ENCODE measurements around the gene SNRPB2.

SNRPB2 gene

DNA sequence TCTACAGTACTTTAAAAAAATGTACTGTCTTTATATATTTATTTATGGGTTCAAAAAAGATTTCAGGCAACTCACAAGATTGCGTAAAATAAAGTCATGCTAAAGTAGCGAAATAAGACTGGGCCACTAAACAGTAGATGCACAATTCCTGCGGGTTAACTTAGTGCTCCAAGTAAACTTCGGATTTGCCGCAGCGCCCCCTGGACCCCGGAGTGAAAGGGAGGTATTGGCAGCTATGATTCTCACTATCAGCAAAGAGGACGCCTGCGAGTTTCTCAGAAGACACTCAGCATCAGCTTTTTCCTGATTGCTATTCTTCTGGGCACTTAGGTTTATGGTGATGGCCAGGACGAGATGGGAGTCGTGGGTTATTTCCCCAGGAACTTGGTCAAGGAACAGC lies 19.7 kb downstream of the SNRPB2 start:
- TF ChIP-seq, protein P1, sequence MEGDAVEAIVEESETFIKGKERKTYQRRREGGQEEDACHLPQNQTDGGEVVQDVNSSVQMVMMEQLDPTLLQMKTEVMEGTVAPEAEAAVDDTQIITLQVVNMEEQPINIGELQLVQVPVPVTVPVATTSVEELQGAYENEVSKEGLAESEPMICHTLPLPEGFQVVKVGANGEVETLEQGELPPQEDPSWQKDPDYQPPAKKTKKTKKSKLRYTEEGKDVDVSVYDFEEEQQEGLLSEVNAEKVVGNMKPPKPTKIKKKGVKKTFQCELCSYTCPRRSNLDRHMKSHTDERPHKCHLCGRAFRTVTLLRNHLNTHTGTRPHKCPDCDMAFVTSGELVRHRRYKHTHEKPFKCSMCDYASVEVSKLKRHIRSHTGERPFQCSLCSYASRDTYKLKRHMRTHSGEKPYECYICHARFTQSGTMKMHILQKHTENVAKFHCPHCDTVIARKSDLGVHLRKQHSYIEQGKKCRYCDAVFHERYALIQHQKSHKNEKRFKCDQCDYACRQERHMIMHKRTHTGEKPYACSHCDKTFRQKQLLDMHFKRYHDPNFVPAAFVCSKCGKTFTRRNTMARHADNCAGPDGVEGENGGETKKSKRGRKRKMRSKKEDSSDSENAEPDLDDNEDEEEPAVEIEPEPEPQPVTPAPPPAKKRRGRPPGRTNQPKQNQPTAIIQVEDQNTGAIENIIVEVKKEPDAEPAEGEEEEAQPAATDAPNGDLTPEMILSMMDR (IDR thresholded peaks at IDR 0.05): peak; percentile 27
- DNase-seq: peak; percentile 21

DNA sequence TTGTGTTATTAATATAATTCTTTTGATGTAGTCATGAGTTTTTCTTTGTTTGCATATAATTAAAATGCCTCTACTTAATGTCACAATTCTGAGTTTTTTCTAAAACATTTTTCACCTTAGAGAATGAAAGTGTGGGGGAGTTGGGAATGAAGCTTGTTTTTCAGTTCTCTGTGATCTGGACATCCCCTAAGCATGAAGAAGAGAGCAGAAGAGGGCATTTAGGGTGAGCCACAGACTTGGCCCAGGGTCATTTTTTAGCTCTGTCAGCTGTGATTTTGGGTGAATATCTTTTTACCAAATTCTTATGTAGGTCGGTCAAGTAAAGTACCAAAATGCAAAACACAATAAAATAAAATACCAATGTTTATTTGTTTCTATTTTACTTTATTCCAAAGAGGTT lies 22.3 kb downstream of the SNRPB2 start:
- no peak overlapping the region for H3K27ac Mint-ChIP-seq
- no peaks in the 10 kb centered on the region for H3K36me3 Mint-ChIP-seq (ENCODE audit: low read depth)
- no peaks in the 10 kb centered on the region for H3K4me1 Mint-ChIP-seq
- peaks cover 13% of the 10 kb centered on the region for H3K27me3 Mint-ChIP-seq (ENCODE audit: low read depth, poor library complexity)
- TF ChIP-seq, protein P1 (IDR thresholded peaks at IDR 0.05): no peak
- H3K4me3 Mint-ChIP-seq: no peak overlapping the region
- peaks cover 6% of the 10 kb centered on the region for H3K9me3 Mint-ChIP-seq
- DNase-seq: no peak

More for the DNA sequence above, 19.7 kb downstream of the SNRPB2 start:
- Mint-ChIP-seq H3K4me1 (no peaks in the 10 kb centered on the region), H3K4me3 (no peak overlapping the region), H3K36me3 (ENCODE audit: low read depth) (no peaks in the 10 kb centered on the region), H3K9me3 (no peaks in the 10 kb centered on the region), H3K27me3 (ENCODE audit: low read depth, poor library complexity) (peaks cover 13% of the 10 kb centered on the region), H3K27ac (no peak overlapping the region)

DNA sequence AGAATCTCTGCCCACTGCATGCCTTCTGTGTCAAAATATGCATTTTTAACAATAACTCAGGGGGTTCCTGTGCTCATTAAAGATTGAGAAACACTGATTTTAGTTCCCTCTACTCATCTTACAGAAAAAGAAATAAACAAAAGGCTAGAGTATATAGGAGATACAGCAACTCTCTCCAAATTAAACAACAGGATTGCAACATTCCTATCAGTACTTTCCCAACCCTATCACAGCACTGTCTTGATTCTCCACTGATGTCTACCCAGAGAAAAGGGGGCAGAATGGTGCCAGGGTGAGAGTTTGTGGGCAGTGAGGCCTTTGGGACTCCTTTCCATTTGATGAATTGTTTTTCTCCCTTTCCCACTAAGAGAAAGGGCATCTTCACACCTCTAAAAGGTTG lies 23.1 kb downstream of the SNRPB2 start:
- H3K4me1 Mint-ChIP-seq: no peaks in the 10 kb centered on the region

DNA sequence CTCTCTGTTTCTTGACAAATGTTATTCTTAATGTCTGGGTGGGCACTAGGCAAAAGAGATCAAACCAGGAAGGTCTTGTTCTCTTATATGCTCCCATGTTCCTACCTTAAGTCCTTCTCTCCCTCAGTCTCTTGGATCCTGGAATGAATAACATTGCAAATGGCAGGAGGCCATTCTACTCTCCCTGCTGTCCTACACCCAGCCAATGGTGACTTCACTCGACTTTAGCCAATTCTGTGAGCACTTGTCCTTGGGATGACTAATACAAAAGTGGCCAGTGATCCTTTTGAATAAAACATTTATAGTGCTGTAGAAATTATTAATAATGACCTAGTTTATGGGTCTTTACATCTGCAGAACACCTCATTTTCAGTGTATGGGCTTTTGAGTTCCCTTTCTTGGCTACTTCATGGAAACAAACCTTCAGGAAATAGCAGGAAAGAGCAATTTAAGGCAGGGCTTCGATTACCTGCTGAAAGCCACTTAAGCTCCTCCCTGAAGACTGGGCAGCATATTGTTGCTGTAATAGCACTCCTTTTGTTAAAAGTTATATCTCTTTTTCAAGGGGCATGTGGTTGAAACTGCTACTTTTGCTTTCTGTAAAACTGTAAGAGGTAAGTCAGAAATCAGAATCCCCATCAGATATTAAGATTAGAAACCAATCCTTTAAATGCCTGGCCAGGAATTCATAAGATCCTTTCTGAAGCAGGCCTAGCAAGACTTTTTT lies 28.8 kb downstream of the SNRPB2 start:
- H3K9me3 Mint-ChIP-seq: peaks cover 6% of the 10 kb centered on the region
- no peak overlapping the region for H3K4me3 Mint-ChIP-seq
- TF ChIP-seq, protein P1 (IDR thresholded peaks at IDR 0.05): no peak
- H3K27me3 Mint-ChIP-seq (ENCODE audit: low read depth, poor library complexity): peaks cover 7% of the 10 kb centered on the region
- no peaks in the 10 kb centered on the region for H3K36me3 Mint-ChIP-seq (ENCODE audit: low read depth)
- H3K27ac Mint-ChIP-seq: no peak overlapping the region
- peaks cover 15% of the 10 kb centered on the region for H3K4me1 Mint-ChIP-seq
- DNase-seq: no peak

More for the DNA sequence above, 23.1 kb downstream of the SNRPB2 start:
- H3K9me3 Mint-ChIP-seq: peaks cover 6% of the 10 kb centered on the region
- H3K4me3 Mint-ChIP-seq: no peak overlapping the region
- H3K27me3 Mint-ChIP-seq (ENCODE audit: low read depth, poor library complexity): peaks cover 13% of the 10 kb centered on the region
- no peak overlapping the region for H3K27ac Mint-ChIP-seq
- no peak for DNase-seq
- H3K36me3 Mint-ChIP-seq (ENCODE audit: low read depth): no peaks in the 10 kb centered on the region
- TF ChIP-seq, protein P1 (IDR thresholded peaks at IDR 0.05): no peak

DNA sequence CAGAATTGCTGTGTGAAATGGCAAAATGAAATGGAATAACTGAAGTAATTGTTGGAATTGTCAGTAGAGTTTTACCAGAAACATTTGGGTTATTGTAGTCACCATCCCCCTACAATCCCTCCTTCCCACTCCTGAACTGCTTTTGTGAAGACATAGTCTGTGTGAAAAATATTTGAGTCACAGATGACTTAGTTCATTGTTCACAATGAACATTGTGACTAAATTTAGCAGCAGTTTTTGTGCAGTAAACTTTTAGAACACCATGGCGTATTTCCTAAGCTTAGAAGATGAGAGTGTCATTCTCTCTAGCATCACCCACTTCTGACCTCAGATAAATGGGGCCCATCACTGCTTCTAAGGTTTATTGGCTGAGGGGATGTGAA lies 29.3 kb downstream of the SNRPB2 start:
- H3K27ac Mint-ChIP-seq: no peak overlapping the region
- TF ChIP-seq, protein P1 (IDR thresholded peaks at IDR 0.05): no peak
- H3K36me3 Mint-ChIP-seq (ENCODE audit: low read depth): no peaks in the 10 kb centered on the region
- DNase-seq: no peak
- H3K4me1 Mint-ChIP-seq: peaks cover 15% of the 10 kb centered on the region
- H3K9me3 Mint-ChIP-seq: peaks cover 6% of the 10 kb centered on the region
- peaks cover 12% of the 10 kb centered on the region for H3K27me3 Mint-ChIP-seq (ENCODE audit: low read depth, poor library complexity)
- H3K4me3 Mint-ChIP-seq: no peak overlapping the region

All from nephron progenitor cell (in vitro differentiated cells).